Activated CD4-positive, alpha-beta T cell treated with anti-CD3 and anti-CD28 coated beads, Interleukin-2, amount 50 U/mL, for 16 hours (primary cell): ENCODE results near the gene TNKS1BP1.
"Not testable (repeated sequence)": the region's sequence is repeated elsewhere in the genome, so short reads cannot be mapped to it uniquely, and the experiment has no call there.

ENCODE experiments used
- DNase-seq: peaks from one replicate; pipeline ENCODE4 v3.0.0-alpha.2; 2020

Gene TNKS1BP1

DNA sequence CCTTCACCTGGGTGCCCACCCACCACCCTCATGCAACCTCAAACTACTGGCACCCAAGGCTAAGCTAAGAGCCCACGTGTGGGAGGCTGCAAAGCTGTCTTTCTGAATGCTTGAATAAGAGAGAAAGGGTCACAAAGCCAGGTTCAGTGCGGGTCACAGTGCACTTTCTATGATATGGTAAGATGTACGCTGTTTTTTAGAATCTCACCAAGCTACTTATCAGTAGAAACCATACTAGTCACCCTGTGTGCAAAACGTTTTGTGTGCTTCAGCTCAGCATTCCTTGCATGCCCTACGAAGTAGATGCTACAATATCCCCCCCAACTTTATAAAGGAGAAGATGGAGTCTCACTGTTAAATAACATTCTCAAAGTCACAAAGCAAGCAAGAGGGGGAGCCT, 28.3 kb upstream of the TNKS1BP1 start:
- DNase-seq, result no peak

DNA sequence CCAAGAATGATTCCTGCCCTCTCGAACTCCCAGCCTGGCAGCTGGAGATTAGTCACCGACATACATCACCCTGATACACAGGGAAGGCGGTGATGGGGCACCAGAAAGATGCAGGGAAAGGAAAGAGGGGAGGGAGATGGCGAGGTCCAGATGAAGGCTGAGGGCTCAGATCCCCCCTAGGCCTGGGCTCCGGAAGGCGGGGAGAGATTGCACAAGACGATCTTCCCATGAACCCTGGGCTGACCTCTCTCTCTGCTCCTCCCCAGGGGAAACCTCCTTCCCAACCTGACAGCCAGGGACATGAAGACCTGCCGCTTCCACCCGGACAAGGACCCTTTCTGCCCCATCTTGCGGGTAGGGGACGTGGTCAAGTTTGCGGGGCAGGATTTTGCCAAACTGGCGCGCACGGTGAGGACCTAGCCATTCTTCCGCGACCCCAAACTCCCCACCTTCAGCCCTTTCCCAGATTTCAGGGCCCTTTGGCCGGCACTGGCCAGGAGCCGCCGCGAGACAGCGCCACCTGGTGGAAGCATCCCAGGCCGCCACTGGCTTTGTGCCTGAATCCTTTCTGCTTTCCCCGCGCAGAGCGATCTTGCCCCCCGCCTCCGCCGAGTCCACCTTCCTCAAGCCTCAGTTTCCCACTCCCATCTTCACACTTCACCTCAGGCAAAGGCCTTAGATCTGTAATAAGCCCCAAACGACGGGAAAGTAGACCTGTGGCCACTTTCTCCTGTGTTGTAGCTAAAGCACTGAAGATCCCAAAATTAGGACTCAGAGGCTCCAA, 24.9 kb upstream of the TNKS1BP1 start:
- DNase-seq, result peak; percentile 49

DNA sequence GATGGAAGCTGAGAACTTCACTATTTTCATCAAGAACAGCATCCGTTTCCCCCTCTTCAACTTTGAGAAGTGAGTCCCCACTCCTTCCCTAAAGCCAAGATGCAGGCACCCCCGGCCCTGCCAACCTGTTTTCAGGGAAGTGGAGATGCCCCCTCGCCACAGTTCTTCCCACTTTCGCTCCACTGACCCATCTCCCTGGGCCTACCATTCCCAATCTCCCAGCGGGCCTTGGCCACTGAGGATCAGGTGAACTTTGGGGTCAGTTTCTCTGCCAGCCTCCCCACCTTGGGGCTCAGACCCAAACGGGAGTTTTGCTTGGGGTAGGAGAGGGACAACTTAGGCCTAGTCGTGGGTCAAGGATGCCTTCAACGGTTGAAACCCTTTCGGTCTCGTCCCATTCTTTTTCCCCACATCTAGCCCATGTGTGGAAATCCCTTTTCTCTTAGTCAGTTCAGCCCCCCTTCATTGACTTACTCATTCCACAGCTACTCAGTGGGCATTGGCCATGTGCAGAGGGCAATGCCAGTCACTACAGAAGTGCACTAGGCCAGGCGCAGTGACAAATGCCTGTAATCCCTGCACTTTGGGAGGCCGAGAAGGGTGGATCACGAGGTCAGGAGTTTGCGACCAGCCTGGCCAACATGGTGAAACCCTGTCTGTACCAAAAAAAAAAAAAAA, 24.0 kb upstream of the TNKS1BP1 start:
- no peak for DNase-seq

DNA sequence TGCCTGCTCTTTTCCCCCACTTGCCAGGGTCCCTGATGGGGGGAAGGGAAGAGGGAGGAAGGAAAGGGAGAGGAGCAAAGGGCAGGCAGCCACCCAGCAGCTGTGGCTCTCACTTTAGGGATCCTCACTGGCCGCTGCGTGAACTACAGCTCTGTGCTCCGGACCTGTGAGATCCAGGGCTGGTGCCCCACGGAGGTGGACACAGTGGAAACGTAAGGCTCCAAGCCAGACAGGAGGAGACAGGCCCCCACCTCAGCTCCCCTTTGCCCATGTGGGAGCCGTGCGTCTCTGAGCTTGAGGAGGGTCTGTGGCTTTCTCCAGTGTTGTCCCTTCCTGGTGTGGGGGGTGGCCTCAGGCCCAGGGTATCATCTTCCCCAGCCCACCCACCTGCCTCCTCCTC, 23.3 kb upstream of the TNKS1BP1 start:
- DNase-seq, result no peak

DNA sequence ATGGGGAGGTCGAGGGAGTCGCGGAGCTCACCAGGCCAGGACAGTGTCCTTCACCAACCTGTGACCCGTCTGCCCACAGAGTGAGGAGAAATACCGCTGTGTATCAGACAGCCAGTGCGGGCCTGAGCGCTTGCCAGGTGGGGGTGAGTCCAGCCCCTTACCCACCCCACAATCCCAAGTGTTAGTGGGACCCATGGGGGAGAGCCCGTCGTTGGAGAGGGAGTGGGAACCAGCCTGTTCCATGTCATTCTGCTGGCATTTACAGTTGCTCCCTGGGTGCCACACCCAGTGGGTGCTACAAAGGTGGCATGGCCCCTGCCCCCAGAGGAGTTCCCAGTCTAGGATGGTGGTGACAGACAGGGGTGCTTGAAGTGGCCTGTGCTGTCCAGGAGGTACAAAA, 22.6 kb upstream of the TNKS1BP1 start:
- DNase-seq, result no peak

DNA sequence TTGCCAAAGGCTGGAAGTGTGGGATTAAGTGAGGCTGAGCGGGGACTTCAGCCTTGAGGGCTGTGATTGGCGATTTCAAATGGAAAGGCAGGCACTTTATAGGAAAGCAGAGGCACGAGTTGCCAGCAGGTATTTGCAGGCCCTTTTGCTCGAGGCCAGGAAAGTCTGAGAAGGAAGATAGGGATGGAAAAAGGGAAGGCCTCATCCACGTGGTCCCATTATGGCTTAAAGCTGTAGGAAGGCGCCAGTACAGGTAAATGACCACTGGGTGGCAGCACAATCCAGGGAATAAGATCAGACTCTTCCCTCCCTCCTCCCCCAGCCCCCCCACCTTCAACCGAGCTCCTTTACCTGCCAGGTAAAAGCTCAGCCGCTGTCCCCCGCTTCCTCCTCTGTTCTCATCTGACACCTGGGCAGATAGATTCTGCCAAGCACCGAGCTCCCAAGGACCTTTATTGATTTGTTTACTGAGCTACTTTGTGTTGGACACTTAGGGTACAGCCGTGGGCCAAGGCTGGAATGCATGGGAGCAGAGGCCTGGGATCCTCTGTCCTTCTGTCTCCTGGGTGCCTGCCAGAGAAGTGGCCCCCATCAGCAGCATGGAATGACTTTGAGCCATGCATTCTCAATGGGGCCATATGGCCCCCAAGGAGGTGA, 20.9 kb upstream of the TNKS1BP1 start:
- DNase-seq, result peak; percentile 69

DNA sequence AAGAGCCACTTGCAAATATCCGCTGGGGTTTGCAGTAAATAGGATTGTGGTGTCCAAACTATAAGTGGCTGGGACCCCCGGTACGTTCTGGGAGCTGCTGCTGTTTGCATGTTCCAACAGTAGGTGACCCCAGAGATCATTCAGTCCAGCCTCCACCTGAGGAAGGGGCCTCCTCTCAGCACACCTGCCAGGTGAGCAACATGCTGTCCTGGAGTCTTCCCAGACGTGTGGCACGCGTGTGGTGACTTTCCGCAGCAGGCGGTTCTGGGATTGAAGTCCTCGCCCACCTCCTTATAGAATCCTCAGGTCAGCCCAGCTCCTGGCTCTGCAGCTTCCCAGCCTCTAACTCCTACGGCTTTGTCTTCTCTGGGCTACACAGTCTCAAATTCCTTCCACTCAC, 20.1 kb upstream of the TNKS1BP1 start:
- no peak for DNase-seq

DNA sequence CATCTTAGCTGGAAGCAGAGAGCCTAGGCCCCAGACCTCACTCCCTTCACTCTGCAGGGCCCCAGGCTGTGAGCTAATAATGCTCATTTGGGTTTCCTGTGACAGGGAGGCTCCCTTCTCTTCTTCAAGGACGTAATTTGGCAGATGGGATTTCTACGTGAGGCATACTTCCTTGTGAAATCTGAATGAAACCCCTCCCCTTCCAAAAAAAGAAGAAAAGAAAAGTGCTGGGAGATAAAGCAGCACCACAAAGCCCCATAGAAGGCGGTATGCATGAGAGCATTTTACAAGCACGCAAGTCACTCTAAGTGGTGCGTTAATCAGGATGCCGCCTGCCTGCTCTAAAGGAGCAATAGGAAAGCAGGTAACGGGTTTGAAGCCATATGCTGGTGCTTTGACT, 19.1 kb upstream of the TNKS1BP1 start:
- no peak for DNase-seq

DNA sequence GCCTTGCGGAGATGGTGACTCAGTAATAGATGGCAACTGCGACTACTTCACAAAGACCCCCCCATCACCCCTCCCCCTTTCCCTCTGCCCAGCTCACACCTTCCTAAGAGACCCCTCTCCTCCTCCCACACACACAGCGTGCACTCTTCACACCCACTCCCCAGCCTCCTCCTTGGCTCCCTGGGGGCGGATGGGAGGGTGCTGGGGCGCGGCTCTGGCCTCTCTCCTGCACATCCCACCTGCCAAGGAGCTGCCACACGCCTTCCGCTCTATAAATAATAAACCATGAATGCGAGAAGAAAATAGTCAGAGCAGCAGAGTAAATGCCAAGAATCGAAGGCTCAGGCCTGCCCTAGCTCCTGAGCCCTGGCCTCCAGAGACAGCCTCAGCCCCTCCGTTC, 17.9 kb upstream of the TNKS1BP1 start:
- DNase-seq, result no peak

DNA sequence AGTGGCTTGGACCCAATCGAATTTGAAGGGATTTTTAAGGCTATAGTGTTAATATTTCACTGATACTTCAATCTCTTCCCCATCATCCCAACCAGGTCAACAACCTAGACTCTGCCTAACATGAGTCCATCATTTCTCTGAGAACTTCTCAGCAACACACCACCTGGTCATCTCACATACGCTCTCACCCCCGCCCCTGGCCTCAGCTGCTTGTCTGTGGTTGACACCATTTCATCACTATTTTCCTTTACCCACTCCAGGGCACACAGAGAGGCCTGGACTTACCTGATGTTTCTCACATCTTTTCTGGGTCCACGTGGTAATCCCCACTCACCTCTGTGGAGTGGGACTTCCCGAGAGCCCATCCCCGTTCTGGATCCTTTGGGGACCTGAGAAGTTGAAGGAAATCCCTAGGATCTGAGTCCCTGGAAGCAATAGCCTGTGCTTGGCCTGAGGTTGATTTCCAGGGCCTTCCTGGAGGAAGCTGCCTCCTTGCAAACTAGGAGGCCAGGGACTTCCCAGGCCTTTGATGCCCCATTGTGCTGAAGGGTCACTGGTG, 16.6 kb upstream of the TNKS1BP1 start:
- DNase-seq, result no peak

DNA sequence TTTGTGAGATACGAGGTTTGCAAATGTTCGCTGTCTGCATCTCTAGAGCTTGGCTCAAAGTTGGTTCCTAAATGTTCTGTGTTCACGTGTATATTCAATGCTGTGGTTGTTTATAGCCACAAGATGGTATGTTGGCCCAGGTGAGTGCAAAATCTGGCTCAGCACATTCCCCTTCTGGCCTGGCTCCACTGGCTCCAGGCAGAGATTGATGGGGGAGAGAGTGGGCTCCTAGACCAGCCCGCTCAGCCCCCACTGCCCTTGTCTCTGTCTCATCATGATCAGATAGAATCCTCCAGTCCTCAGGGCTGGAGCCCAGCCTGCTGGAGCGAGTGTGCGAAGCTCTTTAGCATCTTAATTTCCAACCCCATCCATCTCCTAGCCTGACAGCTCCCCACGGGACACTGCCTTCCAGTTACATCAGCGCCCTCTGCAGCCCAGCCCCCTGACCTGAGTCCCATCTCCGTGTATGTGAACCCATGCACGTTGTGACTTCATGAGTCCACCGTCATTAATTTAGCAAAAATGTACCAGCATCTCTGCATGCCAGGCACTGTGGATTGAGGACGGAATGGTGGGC, 15.4 kb upstream of the TNKS1BP1 start:
- no peak for DNase-seq

DNA sequence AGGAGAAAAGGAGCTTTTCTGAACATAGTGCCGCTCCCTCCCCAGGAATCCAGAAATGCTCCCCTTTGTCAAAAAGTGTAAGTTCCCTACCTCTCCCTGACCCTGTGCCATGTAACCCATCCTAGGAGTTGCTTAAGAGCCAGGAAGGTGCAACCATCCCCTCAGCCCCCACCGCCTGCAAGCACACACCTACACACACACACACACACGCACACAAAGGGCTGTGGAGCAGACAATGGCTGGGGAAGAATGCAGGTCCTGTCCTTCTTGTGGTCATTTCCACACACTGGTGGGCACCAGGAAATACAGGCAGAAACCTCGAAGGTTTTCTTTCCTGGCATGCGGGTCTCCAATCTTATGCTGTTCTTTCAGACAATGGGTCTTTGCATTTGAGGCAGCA, 14.6 kb upstream of the TNKS1BP1 start:
- DNase-seq, result no peak

DNA sequence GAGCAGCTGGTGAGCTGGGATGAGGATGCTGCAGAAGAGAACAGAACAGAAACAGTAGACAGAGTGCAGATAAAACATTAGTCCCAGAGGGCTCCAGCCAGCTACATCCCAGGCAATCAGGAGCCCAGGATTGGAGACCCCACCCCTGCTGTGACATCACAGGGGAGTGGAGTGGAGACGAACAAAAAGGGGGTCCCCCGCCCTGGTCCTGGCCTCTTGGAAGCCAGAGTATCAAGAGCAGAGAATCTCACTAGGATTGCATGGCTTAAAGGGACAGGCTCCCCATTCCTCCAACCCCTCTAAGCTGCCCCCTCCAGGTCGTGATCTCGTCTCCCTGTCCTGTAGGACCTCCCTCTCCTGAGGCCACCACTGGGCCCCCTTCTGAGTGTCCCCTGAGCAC, 13.4 kb upstream of the TNKS1BP1 start, which contains the start of gene P2RX3:
TSS of gene P2RX3 (plus strand) at position 211 of the 400 bp plus-strand sequence. CDS start 199 bp downstream, outside the sequence.
- no peak for DNase-seq

DNA sequence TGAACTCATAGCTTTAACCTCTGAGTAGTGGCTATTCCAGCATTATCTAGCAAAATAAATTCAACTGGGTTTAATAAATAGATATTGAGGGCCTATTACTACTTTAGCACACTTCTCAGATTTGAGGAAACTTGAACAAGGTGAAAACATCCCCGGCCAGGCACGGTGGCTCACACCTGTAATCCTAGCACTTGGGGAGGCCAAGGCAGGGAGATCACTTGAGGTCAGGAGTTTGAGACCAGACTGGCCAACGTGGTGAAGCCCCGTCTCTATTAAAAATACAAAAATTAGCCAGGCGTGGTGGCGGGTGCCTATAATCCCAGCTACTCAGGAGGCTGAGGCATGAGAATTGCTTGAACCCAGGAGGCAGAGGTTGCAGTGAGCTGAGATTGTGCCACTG, 12.1 kb upstream of the TNKS1BP1 start:
- DNase-seq, result not testable (repeated sequence)

DNA sequence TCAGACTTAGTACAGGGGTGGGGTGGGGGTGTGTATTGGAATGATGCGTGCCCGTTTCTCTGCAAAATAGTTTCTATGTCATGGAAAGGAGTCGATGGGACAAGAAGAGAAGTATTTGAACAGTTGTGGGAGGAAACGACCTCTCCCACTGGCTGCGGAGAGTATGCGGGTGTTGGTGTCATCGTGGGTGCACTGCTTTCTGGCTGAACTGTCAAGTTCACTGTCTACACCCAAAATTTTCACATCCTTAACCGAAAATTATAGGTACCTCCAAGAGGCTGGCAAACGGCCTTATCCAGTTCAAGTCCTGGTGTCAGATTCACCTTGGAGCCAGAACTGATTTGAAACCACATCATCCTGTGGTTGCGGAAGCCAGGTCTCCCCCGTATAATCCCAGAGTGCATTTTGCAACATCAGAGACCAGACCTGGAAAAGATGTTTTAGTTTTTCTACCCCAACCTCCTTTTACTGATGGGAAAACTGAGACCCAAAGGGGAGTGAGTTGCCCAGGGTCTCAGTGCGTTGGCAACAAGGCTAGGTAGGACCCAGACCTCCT, 11.4 kb upstream of the TNKS1BP1 start:
- peak; percentile 8 for DNase-seq

DNA sequence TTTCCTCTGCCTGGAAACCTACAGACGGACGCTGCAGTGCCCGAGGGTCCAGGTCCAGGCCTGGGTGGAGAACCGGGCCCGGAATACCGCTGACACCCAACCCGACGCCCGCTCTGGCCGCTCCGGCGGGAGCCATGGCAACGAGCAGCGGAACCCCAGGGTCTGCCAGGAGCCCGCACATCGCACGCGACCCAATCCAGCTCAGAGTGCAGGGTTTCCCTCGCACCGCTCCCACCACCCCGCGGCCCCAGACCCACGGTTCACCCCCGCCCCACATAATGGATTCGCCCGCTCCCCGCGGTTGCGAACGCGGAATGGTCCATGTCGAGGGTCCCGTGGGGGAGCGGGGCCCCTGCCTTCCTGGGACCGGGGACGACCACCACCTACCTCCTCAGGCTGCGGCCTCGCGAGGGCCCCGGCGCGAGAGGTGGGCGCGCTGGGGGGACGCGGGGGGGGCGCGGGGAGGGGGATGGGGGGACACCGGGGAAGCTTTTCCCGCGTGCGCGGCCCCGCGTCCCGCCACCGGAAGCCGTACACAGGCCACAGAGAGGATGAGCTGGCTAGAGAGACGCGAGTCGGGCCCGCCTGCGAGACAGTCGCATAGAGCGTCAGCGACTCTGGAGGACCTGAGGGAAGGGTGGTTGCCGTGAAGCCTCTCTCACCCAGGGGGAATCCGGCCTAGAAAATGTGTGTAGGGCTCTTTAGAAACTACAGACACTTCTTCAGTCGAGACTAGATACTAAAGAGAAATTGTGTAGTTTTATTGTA, 10.8 kb upstream of the TNKS1BP1 start, which contains the start of gene SSRP1:
TSS of gene SSRP1 (minus strand) at position 550 of the 768 bp plus-strand sequence. CDS start 771 bp downstream, outside the sequence.
- DNase-seq, result peak; percentile 93

DNA sequence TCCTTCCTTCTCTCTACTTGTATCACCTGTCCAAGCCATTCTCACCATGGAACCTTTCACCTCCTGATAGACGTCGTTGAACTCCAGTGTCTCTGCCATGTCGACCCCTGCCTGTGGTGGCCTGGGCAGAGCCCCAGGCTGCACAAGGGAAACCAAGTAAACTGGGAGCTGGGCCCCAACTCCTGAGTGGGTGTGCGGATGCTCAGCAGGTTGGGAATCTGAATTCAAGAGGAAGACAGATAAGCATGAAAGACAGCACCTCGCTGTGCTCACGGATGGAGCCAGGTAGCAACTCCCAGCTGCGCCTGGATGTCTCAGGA, 10.2 kb upstream of the TNKS1BP1 start:
- DNase-seq, result no peak

DNA sequence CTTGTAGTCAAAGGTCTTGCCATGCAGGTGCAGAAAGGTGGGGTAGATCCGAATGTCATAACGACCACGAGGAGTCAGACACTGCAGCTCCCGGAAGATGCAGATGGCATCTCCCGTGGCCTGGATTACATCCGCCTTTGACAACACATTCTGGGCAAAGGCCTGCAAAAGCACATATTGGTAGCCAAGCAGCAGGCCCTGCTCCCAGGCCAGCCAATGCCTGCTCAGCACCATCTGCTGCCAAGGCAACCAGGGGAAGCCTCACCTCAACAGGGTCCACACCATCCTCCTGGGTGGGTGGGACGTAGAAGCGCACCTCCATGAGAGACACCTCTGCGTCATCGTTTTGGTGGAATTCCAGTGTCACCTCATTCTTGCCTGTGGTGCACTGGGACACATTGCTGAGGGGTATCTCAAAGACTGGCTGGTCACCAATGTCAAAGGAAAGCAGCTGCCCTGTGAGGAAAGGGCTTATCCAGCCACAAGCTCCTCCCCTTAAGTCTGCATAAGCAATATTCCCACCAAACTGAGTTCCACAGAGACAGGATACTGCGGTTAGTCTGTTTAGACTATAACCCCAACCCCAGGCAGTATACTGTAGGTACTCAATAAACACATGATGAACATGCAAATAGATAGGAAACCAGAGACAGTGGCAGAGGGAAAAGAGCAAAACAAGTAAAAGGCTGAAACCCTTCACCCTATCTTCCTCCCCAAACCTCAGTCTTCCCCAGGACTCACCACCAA, 8.1 kb upstream of the TNKS1BP1 start:
- no peak for DNase-seq

DNA sequence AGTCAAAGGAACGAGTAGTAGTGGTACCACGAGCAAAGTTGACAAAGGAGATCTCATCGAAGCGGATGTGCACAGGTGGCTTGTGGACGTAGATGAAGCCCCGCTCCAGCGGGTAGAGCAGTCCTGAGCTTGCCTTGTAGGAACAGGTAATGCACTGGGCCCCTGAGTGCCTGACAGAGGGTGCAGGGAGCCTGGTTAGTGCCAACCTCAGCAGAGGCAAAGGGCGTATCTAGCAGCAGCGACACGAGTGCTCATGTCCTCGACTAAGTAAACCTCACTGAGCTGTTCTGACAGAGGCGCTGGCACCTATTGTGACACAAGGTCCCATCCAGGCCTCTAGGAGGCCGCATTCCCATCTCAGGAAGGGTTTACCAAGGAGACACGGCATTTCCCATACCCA, 7.0 kb upstream of the TNKS1BP1 start:
- no peak for DNase-seq

DNA sequence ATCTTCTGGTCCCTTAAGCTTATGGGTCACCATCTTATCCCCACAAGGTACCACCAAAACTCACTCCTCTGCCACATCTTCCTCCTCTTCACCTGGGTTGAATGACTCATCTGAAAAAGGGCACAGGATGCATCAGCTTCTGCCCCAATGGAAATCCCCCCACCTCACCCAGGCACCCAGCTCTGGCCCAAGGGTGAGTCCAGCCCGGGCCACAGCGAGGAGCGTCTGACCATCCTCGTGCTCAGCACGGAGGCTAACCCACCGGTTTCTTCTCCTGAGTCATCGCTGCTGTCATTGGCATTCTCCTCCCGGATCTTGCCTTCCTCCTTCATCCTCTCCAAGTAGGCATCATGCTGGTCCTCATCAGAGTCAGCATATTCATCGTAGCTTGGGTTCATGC, 5.3 kb upstream of the TNKS1BP1 start:
- DNase-seq, result peak; percentile 44

DNA sequence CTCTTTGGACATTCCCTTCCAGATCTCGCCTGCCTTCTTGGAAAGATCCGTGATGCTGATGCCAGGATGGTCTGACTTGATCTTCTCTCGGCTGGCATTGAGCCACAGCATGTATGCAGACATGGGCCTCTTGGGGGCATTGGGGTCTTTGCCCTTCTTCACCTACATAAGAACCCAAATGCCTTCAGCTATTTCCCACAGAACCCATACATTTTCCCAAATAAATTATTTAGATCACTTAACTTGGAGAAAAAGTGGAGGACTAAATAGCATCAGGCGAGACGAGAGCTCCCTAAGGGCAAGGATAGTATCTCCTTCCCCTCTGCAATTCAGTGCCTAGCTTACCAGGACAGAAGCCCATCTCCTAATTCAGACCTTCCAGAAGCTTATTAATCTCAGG, 3.0 kb upstream of the TNKS1BP1 start:
- DNase-seq, result no peak

DNA sequence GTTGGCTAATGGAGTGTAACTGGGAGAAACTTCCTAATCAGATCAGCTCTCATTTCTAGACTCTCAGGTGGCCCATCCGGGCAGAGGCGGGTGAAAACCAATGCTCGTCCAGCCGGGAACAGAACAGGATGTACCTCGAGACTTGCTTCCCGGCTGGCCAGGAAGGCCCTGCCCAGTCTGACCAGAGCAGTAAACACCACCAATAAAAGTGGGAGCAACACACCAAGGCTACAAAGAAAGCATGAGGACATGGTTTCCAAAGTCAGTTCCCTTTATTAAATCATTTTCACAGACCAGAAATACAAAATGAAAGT, 940 bp upstream of the TNKS1BP1 start:
- DNase-seq, result no peak
